A673 (cell line): ENCODE data around the gene MITF.

Source experiments
- EZH2 ChIP-seq: fragments of 200-600 bp; sonication (generic); IDR thresholded peaks from 2 replicates; pipeline ENCODE4 v1.6.1; 2017; ENCODE audit warnings: borderline replicate concordance, low read depth, mild to moderate bottlenecking, mixed read lengths, antibody characterized with exemption, low read length; ENCODE audit not compliant: poor library complexity, severe bottlenecking
- TF ChIP-seq, protein P1 (sequence below): fragments of 300-800, 200-600 bp; sonication (generic); conservative IDR thresholded peaks from 2 replicates; pipeline ENCODE4 v1.5.1; 2017; ENCODE audit warnings: low read depth, mild to moderate bottlenecking, antibody characterized with exemption, low read length, moderate library complexity, mixed read lengths

DNA sequence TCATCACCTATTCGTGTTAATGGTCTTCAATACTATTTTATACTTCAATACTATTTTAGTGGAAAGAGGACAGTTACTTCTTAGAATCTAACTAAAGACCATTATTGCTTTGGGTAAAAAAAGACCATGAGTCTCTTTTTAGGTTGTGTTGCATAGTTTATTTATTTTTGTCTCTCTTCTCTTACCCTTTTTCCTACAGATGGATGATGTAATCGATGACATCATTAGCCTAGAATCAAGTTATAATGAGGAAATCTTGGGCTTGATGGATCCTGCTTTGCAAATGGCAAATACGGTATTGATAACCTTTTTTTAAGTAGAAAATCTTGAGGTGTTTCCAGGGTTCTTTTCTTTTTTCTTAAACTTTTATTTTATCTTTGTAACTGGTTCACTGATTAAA is 201.8 kb downstream of the MITF start:
- TF ChIP-seq, protein P1, sequence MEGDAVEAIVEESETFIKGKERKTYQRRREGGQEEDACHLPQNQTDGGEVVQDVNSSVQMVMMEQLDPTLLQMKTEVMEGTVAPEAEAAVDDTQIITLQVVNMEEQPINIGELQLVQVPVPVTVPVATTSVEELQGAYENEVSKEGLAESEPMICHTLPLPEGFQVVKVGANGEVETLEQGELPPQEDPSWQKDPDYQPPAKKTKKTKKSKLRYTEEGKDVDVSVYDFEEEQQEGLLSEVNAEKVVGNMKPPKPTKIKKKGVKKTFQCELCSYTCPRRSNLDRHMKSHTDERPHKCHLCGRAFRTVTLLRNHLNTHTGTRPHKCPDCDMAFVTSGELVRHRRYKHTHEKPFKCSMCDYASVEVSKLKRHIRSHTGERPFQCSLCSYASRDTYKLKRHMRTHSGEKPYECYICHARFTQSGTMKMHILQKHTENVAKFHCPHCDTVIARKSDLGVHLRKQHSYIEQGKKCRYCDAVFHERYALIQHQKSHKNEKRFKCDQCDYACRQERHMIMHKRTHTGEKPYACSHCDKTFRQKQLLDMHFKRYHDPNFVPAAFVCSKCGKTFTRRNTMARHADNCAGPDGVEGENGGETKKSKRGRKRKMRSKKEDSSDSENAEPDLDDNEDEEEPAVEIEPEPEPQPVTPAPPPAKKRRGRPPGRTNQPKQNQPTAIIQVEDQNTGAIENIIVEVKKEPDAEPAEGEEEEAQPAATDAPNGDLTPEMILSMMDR, result no peak
- no peak for TF ChIP-seq EZH2
